GM04503 (cell line): ENCODE data around the gene ZNF362.

Experiments
- DNase-seq: peaks from one replicate; pipeline ENCODE4 v3.0.0-alpha.2; 2012; ENCODE audit warnings: low read depth

Gene ZNF362

DNA sequence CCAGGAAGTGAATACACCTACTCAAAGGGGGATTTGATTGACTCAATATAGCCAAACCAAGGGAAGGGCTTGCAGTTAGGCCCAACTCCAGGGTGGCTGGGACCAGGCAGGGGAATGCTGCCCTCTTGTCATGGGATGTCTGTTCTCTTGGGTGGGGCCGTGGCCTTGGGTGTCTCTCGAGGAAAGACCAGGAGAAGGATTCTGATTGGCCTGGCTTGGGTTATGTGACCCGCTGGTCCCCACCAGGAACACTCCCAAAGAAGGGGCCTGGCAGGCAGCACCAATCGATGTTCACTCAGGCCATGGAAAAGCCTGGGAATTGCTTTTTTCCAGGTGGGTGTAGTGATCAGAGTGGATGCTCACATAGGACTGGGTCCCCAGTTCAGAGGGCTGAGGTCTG, 10.1 kb upstream of the ZNF362 start:
- DNase-seq = no peak

DNA sequence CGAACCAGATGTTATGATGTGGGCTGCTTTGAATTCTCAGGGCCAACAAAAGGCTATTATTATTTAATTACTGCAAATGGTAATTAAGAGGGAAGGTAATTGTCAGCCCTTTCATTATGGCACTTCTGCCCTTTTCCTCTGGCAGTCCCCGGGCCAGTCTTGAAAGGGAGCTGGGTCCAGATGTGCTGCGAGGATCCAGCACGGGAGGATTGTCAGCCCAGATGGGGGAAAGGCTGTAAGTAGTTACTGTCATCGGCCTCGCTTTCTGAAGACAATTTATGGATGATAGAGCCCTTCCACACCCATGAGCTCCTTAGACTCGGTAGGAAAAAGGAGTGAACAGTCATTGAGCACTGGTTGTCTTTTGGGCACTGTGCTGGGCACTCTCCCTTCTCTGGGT, 8.7 kb upstream of the ZNF362 start:
- DNase-seq = no peak

- no peak for DNase-seq
These were observed 8.0 kb upstream of the ZNF362 start for GRCh38 chr1:33248244-33248643.

DNA sequence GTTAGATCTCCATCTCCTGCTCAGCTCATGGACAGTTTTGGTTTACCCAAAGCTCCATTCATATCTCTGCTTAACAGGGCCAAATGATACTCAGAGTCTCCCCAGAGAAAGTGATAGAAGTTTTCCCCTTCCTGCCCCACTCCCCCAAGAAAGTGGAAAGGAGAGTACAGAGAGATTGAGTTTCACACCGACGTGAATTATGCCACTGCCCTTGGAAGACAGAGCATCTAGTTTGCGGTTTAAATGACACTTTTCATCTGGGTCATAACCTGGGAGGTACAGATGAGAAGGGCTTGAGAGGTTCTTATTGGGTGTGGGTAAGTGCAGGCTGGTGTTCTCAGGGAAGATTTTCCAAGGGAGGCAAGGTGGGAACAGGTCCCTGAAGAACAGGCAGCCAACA, 6.9 kb upstream of the ZNF362 start:
- DNase-seq = no peak

DNA sequence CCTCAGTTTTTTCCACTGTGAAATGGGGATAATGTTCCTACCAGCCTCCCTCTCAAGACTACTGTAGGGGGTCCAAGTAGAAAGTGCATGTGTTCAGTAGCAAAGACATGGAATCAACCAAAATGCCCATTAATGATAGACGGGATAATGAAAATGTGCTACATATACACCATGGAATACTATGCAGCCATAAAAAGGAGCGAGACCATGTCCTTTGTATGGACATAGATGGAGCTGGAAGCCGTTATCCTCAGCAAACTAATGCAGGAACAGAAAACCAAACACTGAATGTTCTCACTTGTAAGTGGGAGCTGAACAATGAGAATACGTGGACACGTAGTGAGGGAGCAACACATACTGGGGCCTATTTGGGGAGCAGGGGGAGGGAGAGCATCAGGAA, 6.1 kb upstream of the ZNF362 start:
- DNase-seq = no peak

DNA sequence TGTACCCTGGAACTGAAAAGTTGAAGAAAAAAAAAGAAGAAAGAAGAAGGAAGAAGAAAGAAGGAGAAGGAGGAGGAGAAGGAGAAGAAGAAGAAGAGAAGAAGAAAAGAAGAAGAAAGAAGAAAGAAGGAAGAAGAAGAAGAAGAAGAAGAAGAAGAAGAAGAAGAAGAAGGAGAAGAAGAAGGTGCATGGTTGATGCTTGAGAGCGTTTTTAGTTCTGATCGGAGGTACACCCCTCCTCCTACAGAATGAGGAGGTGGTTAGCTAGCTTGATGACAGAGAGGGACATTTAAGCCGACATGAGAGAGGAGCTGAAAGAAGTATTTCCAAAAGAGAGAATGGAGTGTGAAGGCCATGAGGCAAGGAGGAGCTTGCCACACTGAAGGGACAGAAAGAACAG, 5.6 kb upstream of the ZNF362 start:
- DNase-seq = no peak

GRCh38 chr1:33254491-33254890, 1.8 kb upstream of the ZNF362 start:
- no peak for DNase-seq

DNA sequence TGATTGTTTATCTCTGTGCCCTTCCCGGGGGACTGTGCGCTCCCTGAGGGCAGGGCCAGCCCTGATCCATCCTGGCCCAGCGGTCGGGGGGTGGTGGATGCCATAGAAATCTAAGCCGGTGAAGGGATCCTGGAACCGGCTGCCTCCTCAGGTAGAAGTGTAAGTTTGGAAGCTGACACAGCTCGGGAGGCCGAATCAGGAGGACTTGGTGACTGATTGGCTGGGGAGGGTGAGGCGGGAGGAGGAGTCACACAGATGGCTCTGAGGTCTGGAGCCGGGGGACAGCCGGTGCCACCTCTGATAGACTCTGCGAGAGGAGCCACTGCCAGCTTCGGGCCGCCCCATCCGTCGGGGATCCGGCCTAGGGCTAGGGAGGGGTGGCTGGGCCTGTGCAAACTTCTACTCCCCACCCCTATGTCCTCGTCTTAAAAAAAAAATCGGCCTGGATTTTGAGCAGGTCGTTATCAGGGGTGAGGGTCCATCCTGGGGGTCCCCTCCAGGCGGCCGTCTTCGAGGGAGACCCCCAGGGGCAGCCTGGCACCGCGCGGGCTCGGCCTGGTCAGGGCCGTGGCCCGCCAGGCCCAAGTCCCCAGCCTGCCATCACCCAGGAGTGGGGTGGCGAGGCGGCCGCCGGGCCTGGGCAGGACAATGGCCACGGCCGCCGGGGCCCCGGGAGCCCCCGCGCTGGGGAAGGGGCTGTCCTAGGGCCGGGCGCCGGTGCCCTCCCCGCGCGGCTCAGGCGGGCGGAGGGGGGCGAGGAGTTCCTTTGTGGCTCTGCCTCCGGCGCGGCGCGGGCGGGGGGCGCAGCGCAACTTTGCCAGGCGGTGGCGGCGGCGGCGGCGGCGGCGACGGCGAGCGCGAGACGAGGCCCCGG, 708 bp upstream of the ZNF362 start:
- DNase-seq = peak; percentile 21

- no peak for DNase-seq
These were observed 146 bp upstream of the ZNF362 start for GRCh38 chr1:33256221-33256470.

DNA sequence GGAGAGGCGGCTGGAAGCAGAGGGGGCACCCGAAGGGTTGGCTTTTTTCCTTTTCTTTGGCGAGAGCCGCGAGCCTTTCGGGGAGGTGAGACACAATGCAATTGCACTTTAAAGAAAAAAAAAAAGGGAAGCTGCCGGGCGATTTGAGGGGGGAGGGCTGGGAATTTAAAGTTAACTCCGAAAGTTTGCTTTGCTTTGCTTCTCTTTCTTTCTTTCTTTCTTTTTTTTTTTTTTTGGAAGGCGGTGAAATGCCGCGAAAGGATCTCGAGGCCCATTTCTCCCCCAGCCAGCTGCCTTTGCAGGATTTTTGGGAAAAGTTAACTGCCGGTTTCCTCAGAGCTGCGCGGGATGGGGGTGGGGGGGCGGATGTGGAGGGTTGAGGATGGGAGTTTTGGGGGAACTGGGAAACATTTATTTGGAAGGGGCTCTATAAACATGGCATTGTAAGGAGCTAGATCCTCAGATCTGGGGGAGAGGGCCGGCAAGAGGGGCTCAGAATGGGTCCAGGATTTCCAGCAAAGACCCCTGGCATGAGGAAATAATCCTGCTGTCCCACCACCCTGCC, 997 bp downstream of the ZNF362 start:
- no peak for DNase-seq

DNA sequence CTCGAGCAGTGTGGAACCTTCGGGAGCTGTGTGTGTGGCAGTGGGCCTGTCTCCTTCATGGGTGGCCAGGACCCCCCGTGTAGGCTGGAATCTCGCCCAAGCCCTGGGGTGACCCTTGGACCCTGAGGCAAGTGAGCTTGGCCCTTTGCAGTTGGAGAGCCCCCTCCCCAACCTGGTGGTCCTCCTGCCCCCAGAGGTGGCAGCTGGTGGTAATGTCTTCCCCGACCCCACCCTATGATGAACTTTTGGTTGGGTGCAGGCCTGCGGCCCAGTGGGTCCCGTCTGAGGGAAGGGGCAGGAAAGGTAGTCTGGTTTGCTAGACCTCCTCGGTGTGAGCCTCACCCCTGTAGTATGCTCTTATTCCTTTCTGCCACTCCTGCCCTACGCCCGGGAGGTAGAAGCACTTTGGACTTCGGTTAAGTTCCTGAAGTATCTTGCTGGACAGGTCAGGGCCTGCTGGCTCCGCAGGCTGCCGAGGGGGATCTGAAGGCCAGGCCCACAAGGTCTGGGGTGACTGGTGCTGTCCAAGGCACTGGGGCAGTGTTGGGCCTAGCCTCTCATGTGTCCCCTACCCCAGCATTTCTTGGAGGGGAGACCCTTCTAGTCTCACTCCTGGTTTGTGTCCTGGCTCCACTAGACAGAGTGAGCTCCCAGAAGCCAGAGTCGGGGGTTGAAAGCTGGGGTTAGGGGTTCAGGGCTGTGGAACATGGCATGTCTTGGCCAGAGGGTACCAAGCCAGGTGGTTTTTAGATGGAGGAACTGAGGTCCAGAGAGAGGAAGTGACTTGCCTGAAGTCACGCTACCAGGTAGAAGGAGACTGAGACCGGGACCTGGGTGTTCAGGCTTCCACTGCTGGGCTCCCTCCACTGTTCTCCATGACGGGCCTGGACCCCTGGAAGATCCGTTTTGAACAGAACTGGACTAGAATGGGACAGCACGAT, 1.8 kb downstream of the ZNF362 start:
- DNase-seq = no peak

DNA sequence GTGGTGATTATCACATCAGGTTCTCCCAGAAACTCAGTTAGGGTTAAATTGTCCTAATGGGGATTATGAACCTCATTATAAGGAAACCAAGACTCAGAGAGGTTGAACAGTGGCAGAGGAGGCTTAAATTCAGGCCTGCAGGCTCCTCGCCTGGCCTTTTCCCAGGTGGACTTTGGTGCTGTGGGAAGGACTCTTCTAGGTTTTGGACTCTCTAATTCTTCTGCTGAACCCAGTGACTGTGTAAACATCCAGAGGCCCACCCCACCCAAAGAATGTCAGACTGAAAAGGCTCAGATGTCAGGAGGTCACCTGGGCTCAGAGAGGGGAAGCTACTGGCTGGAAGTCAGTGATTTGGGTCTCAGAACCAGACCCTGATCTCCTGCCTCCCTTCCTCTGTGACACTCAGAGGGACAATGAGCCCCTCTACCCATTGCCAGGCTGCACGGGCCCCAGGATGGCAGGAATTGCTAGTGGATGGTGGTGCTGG, 2.5 kb downstream of the ZNF362 start:
- DNase-seq = no peak

GRCh38 chr1:33259879-33260278, 3.6 kb downstream of the ZNF362 start:
- no peak for DNase-seq

GRCh38 chr1:33260439-33260838, 4.1 kb downstream of the ZNF362 start:
- no peak for DNase-seq

GRCh38 chr1:33261344-33261743, 5.1 kb downstream of the ZNF362 start:
- DNase-seq = no peak

- no peak for DNase-seq
These were observed 7.7 kb downstream of the ZNF362 start for GRCh38 chr1:33263890-33264504.

DNA sequence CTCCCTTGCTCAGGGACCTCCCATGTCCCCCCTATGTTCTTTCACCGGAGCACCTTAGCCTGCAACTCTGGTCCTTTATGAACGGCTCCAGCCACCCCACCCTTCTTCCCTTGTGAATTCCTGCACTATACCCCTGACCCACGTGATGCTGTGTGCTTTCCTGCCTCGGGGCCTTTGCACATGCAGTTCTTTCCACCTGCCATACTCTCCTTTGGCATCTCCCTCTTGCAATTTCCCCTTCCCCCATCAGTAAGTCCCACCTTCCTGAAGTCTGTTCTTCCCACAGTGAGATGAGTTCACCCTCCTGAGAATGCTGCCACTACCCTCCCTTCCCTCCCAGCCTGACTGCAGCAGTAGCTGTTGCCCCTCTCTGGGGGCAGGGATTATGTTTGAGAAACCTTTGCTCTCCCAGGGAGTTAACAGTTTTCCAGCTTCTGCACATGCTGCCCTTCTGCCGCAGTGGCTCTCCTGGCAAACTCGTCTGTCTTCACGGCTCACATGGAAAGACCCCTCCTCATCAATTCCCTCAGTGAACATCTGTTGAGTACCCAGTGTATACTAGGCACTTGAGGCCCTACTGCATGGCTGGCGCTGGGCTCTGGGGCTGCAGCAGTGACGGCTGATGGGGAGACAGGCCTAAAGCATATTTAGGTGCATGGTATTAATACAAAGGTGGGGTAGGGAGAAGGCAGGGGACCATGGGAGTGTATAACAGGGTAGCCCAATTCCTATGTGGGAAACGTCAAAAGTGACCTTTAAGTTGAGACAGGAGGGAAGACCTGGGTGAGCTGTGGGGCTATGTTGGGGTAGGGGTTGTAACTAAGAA, 9.7 kb downstream of the ZNF362 start:
- DNase-seq = no peak

GRCh38 chr1:33266766-33267165, 10.5 kb downstream of the ZNF362 start:
- DNase-seq = no peak

- no peak for DNase-seq
These were observed 11.3 kb downstream of the ZNF362 start for GRCh38 chr1:33267468-33268205.

- no peak for DNase-seq
These were observed 12.2 kb downstream of the ZNF362 start for GRCh38 chr1:33268457-33268856.
